Mucosa of stomach (tissue), 1 donor: ENCODE measurements around the gene WIZ.
"Not testable (repeated sequence)": the region's sequence is repeated elsewhere in the genome, so short reads cannot be mapped to it uniquely, and the experiment has no call there.

Experiments
- H3K27me3 ChIP-seq: one replicate; pipeline ENCODE4 v1.7.0; 2013; ENCODE audit warnings: mild to moderate bottlenecking, low read length; ENCODE audit not compliant: control insufficient read depth, insufficient read depth
- H3K36me3 ChIP-seq: one replicate; pipeline ENCODE4 v1.7.0; 2013; ENCODE audit warnings: low read length; ENCODE audit not compliant: control insufficient read depth, insufficient read depth
- H3K4me1 ChIP-seq: one replicate; pipeline ENCODE4 v1.7.0; 2013; ENCODE audit warnings: mild to moderate bottlenecking, low read length; ENCODE audit not compliant: control insufficient read depth, insufficient read depth
- H3K4me3 ChIP-seq: one replicate; pipeline ENCODE4 v1.7.0; 2013; ENCODE audit warnings: low read length
- H3K9ac ChIP-seq: one replicate; pipeline ENCODE4 v1.7.0; 2013; ENCODE audit warnings: mild to moderate bottlenecking, low read length, moderate library complexity
- H3K9me3 ChIP-seq: one replicate; pipeline ENCODE4 v1.7.0; 2013; ENCODE audit warnings: mild to moderate bottlenecking, low read length, moderate library complexity; ENCODE audit not compliant: control insufficient read depth
- donor health status: Pancreatic carcinoma.

The WIZ gene, protein sequence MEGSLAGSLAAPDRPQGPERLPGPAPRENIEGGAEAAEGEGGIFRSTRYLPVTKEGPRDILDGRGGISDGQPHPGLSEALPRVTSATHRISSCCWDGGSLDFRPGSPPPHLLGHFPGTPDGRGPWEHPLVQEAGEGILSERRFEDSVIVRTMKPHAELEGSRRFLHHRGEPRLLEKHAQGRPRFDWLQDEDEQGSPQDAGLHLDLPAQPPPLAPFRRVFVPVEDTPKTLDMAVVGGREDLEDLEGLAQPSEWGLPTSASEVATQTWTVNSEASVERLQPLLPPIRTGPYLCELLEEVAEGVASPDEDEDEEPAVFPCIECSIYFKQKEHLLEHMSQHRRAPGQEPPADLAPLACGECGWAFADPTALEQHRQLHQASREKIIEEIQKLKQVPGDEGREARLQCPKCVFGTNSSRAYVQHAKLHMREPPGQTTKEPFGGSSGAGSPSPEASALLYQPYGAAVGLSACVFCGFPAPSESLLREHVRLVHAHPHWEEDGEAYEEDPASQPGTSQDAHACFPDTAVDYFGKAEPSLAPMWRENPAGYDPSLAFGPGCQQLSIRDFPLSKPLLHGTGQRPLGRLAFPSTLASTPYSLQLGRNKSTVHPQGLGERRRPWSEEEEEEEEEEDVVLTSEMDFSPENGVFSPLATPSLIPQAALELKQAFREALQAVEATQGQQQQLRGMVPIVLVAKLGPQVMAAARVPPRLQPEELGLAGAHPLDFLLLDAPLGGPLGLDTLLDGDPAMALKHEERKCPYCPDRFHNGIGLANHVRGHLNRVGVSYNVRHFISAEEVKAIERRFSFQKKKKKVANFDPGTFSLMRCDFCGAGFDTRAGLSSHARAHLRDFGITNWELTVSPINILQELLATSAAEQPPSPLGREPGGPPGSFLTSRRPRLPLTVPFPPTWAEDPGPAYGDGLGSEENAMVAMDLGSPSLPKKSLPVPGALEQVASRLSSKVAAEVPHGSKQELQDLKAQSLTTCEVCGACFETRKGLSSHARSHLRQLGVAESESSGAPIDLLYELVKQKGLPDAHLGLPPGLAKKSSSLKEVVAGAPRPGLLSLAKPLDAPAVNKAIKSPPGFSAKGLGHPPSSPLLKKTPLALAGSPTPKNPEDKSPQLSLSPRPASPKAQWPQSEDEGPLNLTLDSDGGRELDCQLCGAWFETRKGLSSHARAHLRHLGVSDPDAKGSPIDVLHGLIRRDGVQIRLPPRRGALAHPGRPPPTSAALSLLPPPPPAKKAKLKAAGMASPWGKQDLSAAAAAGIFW (N-terminal part only)

DNA sequence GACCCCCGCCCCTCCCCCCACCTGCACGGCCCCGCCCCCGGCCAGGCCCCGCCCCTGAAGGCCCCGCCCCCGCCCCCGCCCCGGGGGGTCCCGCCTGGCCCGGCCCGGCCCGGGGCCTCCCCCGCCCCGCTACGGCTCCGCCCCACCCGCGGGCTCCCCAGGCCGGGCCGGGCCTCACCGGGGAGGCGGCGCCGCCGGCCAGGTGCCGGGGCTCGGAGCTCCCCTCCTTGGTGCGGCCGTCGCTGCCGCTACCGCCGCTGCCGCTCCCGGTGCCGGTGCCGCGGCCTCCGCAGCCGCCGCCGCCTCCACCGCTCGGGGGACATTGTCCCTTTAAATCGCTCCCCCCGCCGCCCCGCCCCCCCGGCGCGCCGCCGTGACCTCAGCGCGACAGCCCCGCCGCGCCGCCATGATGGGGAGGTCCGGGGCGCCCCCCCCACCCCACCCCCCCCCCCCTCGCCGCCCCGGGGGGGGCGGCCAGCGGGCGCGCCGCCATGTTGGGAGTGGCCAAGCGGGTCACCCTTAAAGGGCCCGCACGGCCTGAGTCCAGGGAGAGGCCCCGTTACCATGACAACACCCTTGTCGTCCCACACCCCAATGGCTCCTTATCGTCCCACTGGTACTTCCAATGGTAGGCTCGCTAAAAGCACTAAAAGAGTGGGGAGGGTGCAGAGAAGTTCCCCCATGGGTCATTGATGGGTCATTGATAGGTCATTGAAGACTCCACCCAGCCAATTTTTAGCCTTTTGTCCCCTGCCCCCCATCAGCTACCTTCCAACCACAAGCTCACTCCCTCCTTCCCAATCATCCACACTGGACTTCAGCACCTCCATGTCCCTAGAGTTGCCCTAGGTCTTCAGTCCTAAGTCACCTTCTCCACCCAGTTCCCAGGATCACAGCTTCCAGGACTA lies at the start of gene WIZ:
Gene WIZ (minus strand): TSS at position 337 of the 908 bp plus-strand sequence. CDS start 1,649 bp downstream, outside the sequence.
- no peak within 1 kb of the TSS for H3K4me3 ChIP-seq

DNA sequence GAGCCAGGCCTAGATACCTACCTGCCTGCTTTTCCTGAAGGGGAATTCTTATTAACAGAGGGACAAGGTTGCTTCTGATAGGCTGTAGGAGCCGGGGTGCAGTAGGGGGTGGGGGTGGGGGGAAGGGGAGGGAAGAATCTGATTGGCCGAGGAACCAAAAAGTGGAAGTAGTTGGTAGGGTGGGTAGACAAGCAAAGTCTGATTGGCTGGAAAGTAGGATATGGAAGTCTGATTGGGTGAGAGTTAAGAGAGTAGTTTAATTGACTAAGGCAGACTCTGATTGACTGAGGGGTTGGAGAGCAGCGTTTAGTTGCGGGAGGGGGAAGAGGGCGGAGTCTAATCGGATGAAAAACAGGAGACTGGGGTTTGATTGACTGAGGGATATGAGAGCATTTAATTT lies 49.2 kb upstream of the WIZ start:
- H3K27me3 ChIP-seq = peaks cover 3% of the 10 kb centered on the region
- H3K4me1 ChIP-seq = no peaks in the 10 kb centered on the region
- H3K9me3 ChIP-seq = no peaks in the 10 kb centered on the region
- no peaks in the 10 kb centered on the region for H3K36me3 ChIP-seq
- H3K9ac ChIP-seq = no peak overlapping the region
- no peak overlapping the region for H3K4me3 ChIP-seq

More for the DNA sequence above, at the start of gene WIZ:
- Histone ChIP-seq H3K4me1 (peaks cover 31% of the 10 kb centered on the region), H3K9me3 (no peaks in the 10 kb centered on the region), H3K36me3 (no peaks in the 10 kb centered on the region), H3K9ac (peak within 1 kb of the TSS; percentile 55), H3K27me3 (peaks cover 16% of the 10 kb centered on the region)

DNA sequence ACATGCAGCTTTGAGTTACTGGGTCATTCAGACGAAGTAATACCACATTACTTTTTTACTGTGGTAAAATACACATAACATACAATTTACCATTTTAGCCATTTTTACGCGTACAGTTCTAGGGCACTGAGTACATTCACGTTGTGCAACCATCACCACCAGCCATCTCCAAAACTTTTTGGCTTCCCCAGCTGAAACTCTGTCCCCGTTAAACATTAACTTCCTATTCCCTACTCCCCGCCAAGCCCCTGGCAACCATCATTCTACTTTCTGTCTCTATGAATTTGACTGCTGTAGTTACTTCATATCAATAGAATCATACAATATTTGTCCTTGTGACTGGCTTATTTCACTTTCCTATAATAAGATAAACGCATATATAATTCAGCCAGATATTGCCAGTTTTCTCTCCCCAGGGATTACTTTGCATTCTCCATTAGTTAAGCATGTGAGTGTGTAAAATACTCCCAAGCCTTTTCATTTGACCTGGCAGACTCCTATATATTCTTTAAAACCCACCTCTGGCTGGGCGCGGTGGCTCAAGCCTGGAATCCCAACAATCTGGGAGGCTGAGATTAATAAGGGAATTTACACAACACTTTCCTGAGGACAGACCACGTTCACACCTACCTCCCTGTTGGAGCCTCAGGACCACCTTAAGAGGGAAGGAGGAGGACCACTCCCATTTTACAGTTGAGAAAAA lies 48.6 kb upstream of the WIZ start:
- no peak overlapping the region for H3K4me3 ChIP-seq
- H3K36me3 ChIP-seq = no peaks in the 10 kb centered on the region
- no peak overlapping the region for H3K9ac ChIP-seq
- no peaks in the 10 kb centered on the region for H3K9me3 ChIP-seq
- no peaks in the 10 kb centered on the region for H3K4me1 ChIP-seq
- peaks cover 3% of the 10 kb centered on the region for H3K27me3 ChIP-seq

DNA sequence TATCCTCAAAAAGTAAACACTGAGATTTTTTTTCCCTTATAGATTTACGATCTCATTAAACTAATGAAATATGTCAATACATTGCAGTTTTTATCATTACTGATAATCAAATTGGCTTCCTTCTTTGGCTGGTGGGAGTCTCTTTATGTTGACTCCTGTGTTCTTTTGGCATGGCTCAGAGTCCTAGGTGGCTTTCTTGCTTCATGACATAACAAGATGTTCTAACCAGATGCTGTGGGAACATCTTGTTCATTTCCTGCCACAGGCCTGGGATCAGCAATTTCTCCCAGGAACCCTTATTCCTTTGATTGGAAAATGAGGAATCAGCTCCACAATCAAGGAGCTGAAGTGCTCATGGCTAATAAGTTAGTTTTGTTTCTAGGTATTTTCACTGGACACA lies 45.4 kb upstream of the WIZ start:
- H3K9me3 ChIP-seq = no peaks in the 10 kb centered on the region
- H3K9ac ChIP-seq = no peak overlapping the region
- no peaks in the 10 kb centered on the region for H3K4me1 ChIP-seq
- H3K27me3 ChIP-seq = no peaks in the 10 kb centered on the region
- H3K4me3 ChIP-seq = no peak overlapping the region
- no peaks in the 10 kb centered on the region for H3K36me3 ChIP-seq

DNA sequence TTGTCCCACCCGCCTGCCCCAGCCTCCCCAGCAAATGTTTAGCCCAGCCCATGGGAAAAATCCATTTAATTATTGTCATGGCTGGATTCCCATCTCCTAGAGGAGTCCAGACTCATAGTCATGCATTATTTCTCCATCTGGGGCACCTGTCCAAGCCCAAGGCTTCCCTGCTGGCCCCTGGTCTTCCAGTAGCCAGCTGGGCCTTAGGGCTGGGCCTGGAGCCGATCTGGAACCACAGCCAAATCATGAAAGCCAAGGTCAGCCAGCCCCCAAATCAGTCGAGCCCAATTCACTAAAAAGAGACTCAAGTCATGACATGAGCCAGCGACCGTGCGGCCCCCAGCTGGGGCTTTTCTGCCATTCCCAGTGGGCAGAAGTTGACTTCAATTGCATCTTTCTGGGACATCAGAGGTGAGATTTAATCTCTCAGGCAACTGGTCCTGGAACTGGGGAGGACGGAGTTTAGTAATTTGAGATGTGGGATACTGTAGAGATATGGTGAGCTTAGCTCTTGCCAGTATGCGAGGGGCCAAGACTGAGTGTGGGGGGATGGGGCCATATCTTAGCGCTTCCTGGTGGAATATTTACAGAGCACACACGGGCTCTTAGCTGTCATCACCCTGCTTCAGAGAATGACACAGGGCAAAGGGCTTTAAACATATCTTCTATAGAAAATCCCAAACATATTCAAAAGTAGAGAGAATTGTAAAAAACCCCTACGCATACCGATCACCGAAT lies 38.9 kb upstream of the WIZ start:
- Histone ChIP-seq H3K27me3 (no peaks in the 10 kb centered on the region), H3K9me3 (no peaks in the 10 kb centered on the region), H3K9ac (no peak overlapping the region), H3K4me1 (no peaks in the 10 kb centered on the region), H3K4me3 (no peak overlapping the region), H3K36me3 (no peaks in the 10 kb centered on the region)

DNA sequence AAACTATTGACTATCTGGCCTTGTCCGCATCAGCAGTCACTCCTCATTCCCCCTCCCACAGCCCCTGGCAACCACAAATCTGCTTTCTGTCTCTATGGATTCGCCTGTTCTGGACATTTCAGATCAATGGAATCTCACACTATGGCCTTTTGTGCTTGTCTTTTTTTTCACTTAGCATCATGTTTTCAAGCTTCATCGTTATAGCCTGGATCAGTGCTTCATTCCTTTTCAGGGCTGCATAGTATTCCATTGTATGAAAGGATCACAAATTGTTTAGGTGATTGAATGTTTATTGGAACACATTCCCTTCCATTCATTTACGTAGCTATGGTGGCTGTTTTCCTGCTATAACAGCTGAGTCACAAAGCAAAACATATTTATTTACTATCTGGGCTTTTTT lies 37.3 kb upstream of the WIZ start:
- H3K4me3 ChIP-seq = no peak overlapping the region
- H3K27me3 ChIP-seq = peaks cover 4% of the 10 kb centered on the region
- H3K9me3 ChIP-seq = no peaks in the 10 kb centered on the region
- H3K9ac ChIP-seq = no peak overlapping the region
- H3K4me1 ChIP-seq = no peaks in the 10 kb centered on the region
- no peaks in the 10 kb centered on the region for H3K36me3 ChIP-seq

DNA sequence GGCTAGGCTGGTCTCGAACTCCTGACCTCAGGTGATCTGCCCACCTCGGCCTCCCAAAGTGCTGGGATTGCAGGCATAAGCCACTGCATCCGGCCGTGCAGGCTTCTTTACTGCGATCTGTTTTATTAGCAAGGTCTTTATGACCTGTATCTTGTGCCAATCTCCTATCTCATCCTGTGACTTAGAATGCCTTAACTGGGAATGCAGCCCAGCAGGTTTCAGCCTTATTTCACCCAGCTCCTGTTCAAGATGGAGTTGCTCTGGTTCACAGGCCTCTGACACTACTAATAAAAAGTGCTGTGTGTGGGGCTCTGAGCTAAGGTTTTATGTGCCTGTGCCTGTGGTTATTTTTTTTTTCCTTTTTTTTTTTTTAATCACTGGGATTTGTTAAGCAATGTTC lies 36.0 kb upstream of the WIZ start:
- H3K4me1 ChIP-seq, H3K4me3 ChIP-seq, H3K9me3 ChIP-seq, H3K36me3 ChIP-seq, H3K27me3 ChIP-seq, H3K9ac ChIP-seq: not testable (repeated sequence)

DNA sequence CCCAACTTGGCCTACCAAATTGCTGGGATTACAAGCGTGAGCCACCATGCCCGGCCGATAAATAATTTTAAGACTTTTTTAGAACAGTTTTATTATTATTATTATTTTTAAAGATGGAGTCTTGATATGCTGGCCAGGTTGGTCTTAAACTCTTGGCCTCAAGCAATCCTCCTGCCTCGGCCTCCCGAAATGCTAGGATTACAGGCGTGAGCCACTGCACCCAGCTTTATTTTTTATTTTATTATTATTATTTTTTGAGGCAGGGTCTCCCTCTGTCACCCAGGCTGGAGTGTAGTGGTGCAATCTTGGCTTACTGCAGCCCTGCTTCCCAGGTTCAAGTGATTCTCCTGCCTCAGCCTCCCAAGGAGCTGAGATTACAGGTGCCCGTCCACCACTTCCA lies 31.2 kb upstream of the WIZ start:
- not testable (repeated sequence) for H3K9ac ChIP-seq, H3K27me3 ChIP-seq, H3K4me3 ChIP-seq, H3K36me3 ChIP-seq, H3K9me3 ChIP-seq, H3K4me1 ChIP-seq

DNA sequence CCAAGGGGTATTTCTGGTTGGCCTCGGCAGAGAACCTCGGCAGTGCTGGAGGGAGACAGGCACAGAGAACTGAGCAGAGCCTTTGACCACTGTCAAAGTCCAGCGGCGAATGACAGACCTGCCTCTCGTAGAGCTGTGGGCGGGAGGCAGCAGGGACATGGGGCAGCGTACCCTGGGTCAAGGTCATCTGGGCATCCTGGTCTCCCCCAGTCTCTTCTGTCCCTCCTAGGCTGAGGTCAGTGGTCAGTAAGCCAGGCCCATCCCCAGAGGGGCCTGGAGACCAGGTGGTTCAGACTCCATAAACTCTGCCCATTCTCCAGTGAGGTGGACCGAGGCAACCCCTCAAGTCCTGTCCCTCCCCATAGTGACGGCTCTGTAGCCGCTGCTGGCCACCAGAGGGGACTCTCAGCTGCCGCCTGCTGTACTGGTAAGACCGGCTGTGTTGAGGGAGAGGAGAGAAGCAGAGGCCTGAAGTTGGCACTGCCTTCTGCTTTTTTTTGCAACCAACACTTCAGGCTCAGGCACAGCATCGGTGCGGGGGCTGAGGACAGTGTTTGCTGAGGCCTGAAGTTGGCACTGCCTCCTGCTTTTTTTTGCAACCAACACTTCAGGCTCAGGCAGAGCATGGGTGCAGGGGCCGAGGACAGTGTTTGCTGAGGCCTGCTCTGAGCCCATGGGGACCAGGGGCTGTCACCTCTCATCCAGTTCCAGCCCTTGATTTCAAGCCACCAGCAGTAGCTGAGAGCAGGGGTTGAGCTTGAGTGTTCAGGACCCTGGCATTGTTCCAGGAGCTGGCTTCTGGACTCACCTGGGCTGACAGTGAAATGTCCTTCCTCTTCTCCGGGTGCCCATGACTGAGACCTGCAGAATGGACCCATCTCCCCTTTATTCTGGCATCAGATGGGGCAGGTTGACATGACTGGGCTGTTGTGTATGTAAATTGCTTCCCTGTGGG lies 29.9 kb upstream of the WIZ start, which contains the start of gene PGLYRP2:
Gene PGLYRP2 (minus strand): TSS at position 111 of the 955 bp plus-strand sequence. CDS start 130 bp downstream, outside the sequence.
- H3K4me1 ChIP-seq = no peaks in the 10 kb centered on the region
- no peak within 1 kb of the TSS for H3K4me3 ChIP-seq
- H3K36me3 ChIP-seq = no peaks in the 10 kb centered on the region
- peaks cover 4% of the 10 kb centered on the region for H3K27me3 ChIP-seq
- H3K9me3 ChIP-seq = no peaks in the 10 kb centered on the region
- H3K9ac ChIP-seq = no peak within 1 kb of the TSS
